ENCODE results near the gene PITX3. TPM values are rescaled to one million over a fixed set of nuclear protein-coding genes. Genes with fewer than 3 reads are reported as not detected.

Gene PITX3
- total and polyA plus RNA-seq, 9 of the 15 experiments (the other 6 are each of a cell fraction or from before 2014, with no cell fraction given), result 0.30 to 0.98 (median 0.95) TPM; not detected in 6

DNA sequence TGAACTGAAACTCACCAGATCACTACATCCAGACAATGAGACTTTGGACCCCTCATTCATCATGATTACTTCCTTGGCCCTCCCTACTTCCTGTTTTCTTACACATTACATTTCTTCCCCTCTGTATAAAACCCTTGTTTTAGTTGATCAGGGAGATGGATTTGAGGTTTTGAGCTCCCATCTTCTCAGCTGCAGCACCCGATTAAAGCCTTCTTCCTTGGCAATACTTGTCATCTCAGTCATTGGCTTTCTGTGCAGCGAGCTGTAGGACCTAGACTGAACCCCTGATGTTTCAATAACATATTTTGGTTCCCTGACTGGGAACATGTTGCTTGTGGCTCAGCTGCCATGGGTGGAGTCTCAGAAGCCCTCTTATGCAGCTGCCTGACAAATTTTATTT is 56.0 kb downstream of the PITX3 start:
- POLR2A ChIA-PET, result interaction anchor here (0.6 to 0.7 kb wide), 2 partner anchors 210 to 1119 kb away, joined by 3 read pairs; partner anchors contain the start of gene NFKB2
- TF ChIP-seq HDAC6 (IDR thresholded peaks at IDR 0.05; ENCODE audit: low read depth, low read length), result no peak
- TF ChIP-seq SRF (CRISPR knock-in tag; IDR thresholded peaks at IDR 0.05), result no peak
- no peak for TF ChIP-seq CSDE1 (IDR thresholded peaks at IDR 0.05)
- TF ChIP-seq ZNF24 (IDR thresholded peaks at IDR 0.05), result no peak
- TF ChIP-seq ZNF518B (CRISPR knock-in tag; IDR thresholded peaks at IDR 0.05), result no peak
- peak; percentile 97 for TF ChIP-seq ZNF124 (CRISPR knock-in tag; IDR thresholded peaks at IDR 0.05)
- no peak for TF ChIP-seq MITF (IDR thresholded peaks at IDR 0.05)
- no peak for TF ChIP-seq POLR2AphosphoS5 (IDR thresholded peaks at IDR 0.05; ENCODE audit: control insufficient read depth, insufficient read depth, low read depth, low read length)
- TF ChIP-seq TAF15 (IDR thresholded peaks at IDR 0.05; ENCODE audit: low read depth, low read length), result no peak
- TF ChIP-seq NR3C1 (CRISPR knock-in tag; IDR thresholded peaks at IDR 0.05), result no peak
- no peak for TF ChIP-seq FIP1L1 (IDR thresholded peaks at IDR 0.05; ENCODE audit: low read depth, low read length, poor library complexity, severe bottlenecking)
- TF ChIP-seq CCAR2 (IDR thresholded peaks at IDR 0.05; ENCODE audit: low read depth, low read length), result no peak
- no peak for TF ChIP-seq RREB1 (CRISPR knock-in tag; IDR thresholded peaks at IDR 0.05)

More for the DNA sequence above, 56.0 kb downstream of the PITX3 start:
- no peaks in the 10 kb centered on the region for H3K36me3 ChIP-seq (ENCODE audit: control insufficient read depth, insufficient read depth, low read length)
- H3K9me1 ChIP-seq (ENCODE audit: control insufficient read depth, insufficient read depth, low read length), result no peaks in the 10 kb centered on the region
- H3K4me2 ChIP-seq (ENCODE audit: insufficient read depth, low read length), result no peak overlapping the region
- no peak overlapping the region for H3K9ac ChIP-seq (ENCODE audit: insufficient read depth in 1 of 2, low read depth in 2 of 2, low read length in 2 of 2)
- no peaks in the 10 kb centered on the region for H3K4me1 ChIP-seq (replicated peaks in 1 of 2; ENCODE audit: control insufficient read depth in 2 of 2, insufficient read depth in 2 of 2, low read length in 2 of 2)
- BruUV-seq (replicated peaks), result no TSS peak
- no peaks in the 10 kb centered on the region for H4K20me1 ChIP-seq (replicated peaks; ENCODE audit: control insufficient read depth, insufficient read depth, low read length)
- WGBS (ENCODE audit: insufficient coverage, low coverage, missing lambda C conversion rate), result 0% methylated on average over 2 of the region's 2 CpGs
- no peak overlapping the region for H3K27ac ChIP-seq (ENCODE audit: extremely low read depth, low read depth, low read length)
- FAIRE-seq (no peak), ATAC-seq (no peak), DNase-seq (ENCODE audit: extremely low read depth in 1 of 4, low spot score in 3 of 4) (no peak)
- H3K4me3 ChIP-seq, result no peak overlapping the region
- in situ Hi-C loops (cut with MboI), result no loop called here
- CTCF ChIA-PET (ENCODE audit: low intra/inter-chr PET ratio), result no interaction called here
- H3K27me3 ChIP-seq (ENCODE audit: control insufficient read depth in 2 of 2, insufficient read depth in 2 of 2, low read length in 2 of 2), result no peaks in the 10 kb centered on the region
- no peaks in the 10 kb centered on the region for H3K79me2 ChIP-seq (ENCODE audit: control insufficient read depth, insufficient read depth, low read length)
- H3K9me3 ChIP-seq (replicated peaks; ENCODE audit: control insufficient read depth, insufficient read depth, low read depth, low read length), result no peaks in the 10 kb centered on the region; the same call in 1 of the 2 replicates
- intact Hi-C loops (cut with micrococcal nuclease), result no loop called here
- no peak overlapping the region for H2AFZ ChIP-seq (ENCODE audit: low read depth, low read length)
